ENCODE data around the gene ECHS1.
"Not testable (repeated sequence)": the region's sequence is repeated elsewhere in the genome, so short reads cannot be mapped to it uniquely, and the experiment has no call there.

The ECHS1 gene

DNA sequence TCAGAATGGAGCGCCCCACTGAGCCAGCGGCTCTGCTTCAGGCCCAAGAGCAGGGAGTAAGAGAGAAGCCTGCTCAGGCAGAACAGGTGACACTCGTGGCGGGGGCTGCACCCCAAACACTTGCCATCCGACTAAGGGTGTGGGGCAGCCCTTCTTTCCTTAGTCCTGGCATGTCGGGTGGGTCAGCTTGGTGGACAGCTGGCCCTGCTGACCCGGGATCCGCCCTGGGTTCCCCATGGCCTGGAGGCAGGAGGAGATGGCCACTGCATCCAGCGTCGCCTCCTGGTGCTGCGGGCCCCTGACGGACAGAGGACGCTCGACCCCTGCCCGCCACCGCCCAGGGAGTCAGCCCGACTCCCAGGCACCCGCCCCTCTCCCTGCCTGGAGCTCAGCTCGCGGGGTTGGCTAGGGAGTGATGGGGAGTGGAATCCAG is 4.7 kb upstream of the ECHS1 start:
- no peak for DNase-seq

GRCh38 chr10:133377025-133377817 is 4.1 kb upstream of the ECHS1 start:
- DNase-seq, result no peak

GRCh38 chr10:133376183-133376582 is 3.0 kb upstream of the ECHS1 start:
- DNase-seq, result not testable (repeated sequence)

DNA sequence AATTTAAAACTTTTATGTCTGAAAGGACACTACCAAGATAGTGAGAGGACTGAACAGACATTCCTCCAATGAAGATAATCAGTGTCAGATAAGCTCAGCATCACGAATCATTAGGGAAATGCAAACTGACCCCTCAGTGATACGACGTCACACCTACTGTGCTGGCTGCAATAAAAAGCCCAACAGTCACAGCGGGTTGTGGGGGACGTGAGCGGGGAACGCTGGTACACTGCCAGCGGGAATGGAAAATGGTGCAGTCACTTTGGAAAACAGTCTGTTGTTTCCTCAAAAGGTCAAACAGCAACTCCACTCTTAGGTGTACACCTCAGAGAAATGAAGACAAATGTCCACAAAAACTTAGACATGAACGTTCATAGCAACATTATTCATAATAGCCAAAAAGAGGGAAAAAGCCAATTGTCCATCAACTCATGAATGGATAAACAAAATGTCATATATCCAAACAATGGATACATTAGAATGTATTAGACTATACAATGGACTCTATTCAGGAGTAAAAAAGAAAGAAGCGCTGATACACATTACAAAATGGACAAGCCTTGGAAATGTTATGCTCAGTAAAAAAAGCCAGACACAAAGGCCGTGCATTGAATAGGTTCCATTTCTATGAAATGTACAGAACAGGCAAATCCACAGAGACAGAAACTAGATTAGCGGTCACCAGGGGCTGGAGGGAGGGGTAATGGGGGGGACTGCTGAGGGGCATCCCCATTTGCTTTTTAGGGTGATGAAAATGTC is 2.4 kb upstream of the ECHS1 start:
- no peak for DNase-seq

GRCh38 chr10:133372507-133372906 is 647 bp downstream of the ECHS1 start:
- no peak for DNase-seq

GRCh38 chr10:133370030-133370786 is 2.9 kb downstream of the ECHS1 start:
- DNase-seq, result no peak

DNA sequence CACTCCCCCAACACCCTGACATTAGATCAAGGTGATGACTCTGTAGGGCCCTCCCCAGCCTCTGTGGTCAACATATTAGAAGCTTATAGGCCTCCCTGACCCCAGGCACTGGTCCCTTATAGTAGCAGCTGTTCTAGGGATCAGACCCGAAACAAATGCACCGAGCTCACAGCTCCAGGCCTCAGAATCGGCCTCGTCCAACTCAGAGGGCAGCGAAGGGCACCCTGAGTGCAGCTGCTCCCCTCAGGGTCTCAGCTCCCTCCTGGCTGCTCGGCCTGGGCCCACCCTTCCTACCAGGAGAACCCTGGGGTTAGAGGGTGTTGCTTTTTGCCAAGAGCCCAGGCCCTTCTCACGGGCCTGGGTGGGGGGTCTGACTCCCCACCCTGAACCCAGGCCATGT is 5.0 kb downstream of the ECHS1 start:
- DNase-seq, result no peak

- DNase-seq, result not testable (repeated sequence)
Observed at GRCh38 chr10:133367461-133367860, 5.7 kb downstream of the ECHS1 start.

- DNase-seq, result no peak
Observed at GRCh38 chr10:133366751-133367150, 6.4 kb downstream of the ECHS1 start.

- DNase-seq, result no peak
Observed at GRCh38 chr10:133366130-133366478, 7.0 kb downstream of the ECHS1 start.

GRCh38 chr10:133365461-133366129 is 7.6 kb downstream of the ECHS1 start:
- DNase-seq, result no peak

DNA sequence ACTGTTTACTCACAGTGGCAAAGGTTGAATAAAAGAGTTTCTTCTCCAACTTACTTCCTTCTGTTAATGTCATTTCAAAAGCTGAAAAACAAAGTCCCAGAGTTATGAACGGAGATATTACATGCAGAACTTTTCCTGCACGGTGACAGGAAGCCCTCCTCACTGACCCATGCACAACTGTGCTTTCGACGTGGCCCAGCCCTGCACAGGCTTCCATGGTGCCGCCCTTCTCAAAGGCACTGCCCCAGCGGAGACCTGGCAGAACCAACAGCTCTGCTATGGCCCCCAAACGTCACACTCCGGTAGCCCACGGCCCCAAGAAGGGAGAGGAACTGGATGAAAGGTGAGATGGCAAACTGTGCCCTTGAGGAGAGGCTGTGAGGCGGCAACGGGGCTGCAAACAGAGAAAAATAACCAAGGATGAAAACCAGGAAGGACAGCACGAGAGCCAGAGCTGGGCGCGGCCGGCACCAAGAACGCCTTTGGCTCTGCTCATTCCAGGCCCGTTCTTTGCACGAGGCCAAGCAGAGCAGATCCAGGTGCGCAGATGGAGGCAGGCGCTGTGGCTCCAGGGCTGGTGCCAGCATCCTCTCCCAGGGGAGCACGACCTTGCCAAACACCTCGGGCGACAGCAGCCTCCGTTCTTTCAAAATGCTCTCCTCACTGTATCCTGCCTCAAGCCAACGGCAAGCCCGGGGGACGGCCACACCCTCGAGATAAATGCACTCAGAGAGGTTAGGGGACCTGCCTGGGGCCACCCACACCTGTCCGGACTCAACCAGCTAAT is 8.3 kb downstream of the ECHS1 start:
- DNase-seq, result no peak

DNA sequence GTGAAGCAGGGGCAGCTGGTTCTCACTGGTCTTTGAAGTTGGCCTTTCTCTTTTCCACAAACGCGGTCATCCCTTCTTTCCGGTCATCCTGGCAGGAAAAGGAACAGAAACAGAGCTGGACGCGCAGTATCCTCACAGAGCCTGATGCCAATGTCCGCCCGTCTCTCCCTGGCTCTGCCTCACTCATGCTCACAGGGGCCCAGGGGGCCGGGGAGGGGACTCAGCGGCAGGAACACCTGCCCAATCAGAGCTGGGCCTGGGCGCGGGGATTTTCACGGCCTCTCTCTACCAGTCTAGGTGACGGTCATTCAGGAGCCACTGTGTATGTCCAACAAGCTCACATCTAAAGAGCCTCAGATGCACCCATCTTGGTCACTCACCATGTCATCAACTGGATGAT is 10.3 kb downstream of the ECHS1 start:
- no peak for DNase-seq

- DNase-seq, result no peak
Observed at GRCh38 chr10:133361773-133362441, 11.2 kb downstream of the ECHS1 start.

GRCh38 chr10:133361227-133361626 is 11.9 kb downstream of the ECHS1 start:
- DNase-seq, result no peak

- DNase-seq, result no peak
Observed at GRCh38 chr10:133359972-133360610, 13.1 kb downstream of the ECHS1 start.

- no peak for DNase-seq
Observed at GRCh38 chr10:133359554-133359971, 13.6 kb downstream of the ECHS1 start.

DNA sequence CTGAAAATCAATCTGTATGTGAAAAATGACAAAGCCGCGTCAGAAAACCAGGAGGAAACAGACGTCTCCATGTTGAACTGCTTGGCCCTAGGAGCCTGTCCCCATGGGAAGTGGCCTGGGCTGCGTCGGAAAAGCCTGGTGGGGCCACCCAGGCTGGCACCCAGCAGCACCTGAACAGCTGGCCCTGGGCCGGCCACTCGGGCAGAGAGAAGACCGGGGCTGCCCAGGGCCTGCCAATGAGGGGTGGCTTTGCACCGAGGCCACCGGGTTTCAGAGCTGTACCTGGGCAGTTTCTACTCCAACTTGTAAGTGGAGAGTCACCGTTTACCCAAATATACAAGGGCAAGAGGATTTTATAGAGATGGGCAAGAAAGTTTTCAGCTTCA is 14.2 kb downstream of the ECHS1 start:
- DNase-seq, result no peak

DNA sequence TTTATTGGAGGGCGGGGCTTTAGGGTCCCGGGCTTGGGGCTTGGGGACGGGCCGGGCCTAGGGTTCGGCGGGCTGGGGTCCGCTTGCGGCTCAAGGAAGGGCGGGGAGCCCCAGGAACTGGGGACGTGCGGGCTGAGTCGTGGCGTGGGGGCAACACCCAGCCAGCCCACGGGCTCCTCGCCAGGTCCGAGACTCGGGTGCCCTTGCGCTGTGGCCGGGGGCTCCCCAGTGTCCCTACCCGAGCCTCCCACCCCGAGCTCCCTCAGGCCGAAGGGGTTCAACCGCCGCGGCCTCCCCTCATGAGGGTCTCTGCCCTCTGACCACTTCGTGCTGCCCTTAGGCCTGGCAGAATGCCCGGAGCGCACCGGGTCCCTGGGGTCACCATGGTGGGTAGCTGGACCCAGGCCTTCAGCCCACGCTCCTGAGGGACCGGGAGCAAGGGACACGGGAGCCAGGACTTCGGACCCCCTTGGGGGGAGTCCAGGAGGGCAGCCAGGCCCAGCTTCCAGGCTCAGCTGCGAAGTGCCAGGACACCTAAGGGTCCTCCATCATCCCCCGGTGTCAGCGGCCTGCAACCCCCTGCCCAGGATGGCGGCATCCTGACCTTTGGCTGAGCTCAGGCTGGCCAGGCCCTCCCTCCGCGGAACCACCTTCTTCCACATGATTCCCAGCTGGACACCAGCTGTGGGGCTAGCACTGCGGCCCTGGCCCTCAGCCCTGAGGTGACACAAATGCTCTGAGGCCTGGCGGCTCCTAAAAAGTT is 14.8 kb downstream of the ECHS1 start:
- DNase-seq, result no peak
